CD4-positive, alpha-beta T cell (primary cell): ENCODE measurements around the gene PDZRN4. TPM values are rescaled to one million over a fixed set of nuclear protein-coding genes. Genes with fewer than 3 reads are reported as not detected.

Experiments used
- ATAC-seq: fragments of 200-7000 bp; cut with Tn5 transposase; one replicate; pipeline ENCODE4 v1.10.0; 2022; ENCODE audit warnings: mild to moderate bottlenecking; ENCODE audit not compliant: poor library complexity
- CTCF ChIA-PET: fragments of 350-600 bp; sonication (Branson Sonifier 250); formaldehyde crosslinking; loops from one replicate; lab custom pipeline; 2021; ENCODE audit warnings: antibody characterized with exemption, inconsistent platforms; lab: Charles Lee
- POLR2A ChIA-PET: fragments of 350-600 bp; sonication (Branson Sonifier 250); formaldehyde crosslinking; loops from one replicate; lab custom pipeline; 2021; ENCODE audit warnings: antibody characterized with exemption, inconsistent platforms; lab: Charles Lee
- DNase-seq, 14 experiments: peaks; one replicate each; pipeline ENCODE4 v3.0.0-alpha.2; 2013 to 2020; ENCODE audit warnings: mixed read lengths in 2 of 14
- H3K27ac ChIP-seq, 2 donors: one replicate each; pipeline versions ENCODE4 v1.5.1 to v1.7.0; 2013; ENCODE audit warnings: low read length in 2 of 2, low read depth in 1 of 2, mild to moderate bottlenecking in 1 of 2
- H3K27me3 ChIP-seq, 2 experiments: 1 replicate in 1 of 2; 2 replicates in 1 of 2; pipeline versions ENCODE4 v1.6.1 to v1.7.0; 2013; ENCODE audit warnings: low read length in 2 of 2, control low read depth in 1 of 2, mild to moderate bottlenecking in 1 of 2, moderate library complexity in 1 of 2; ENCODE audit not compliant: insufficient read depth in 2 of 2, control insufficient read depth in 1 of 2
- H3K36me3 ChIP-seq: one replicate; pipeline ENCODE4 v1.6.1; 2013; ENCODE audit warnings: low read length, control low read depth; ENCODE audit not compliant: insufficient read depth
- H3K4me1 ChIP-seq: one replicate; pipeline ENCODE4 v1.6.1; 2013; ENCODE audit warnings: low read length, control low read depth; ENCODE audit not compliant: insufficient read depth
- H3K4me3 ChIP-seq: one replicate; pipeline ENCODE4 v1.5.1; 2013; ENCODE audit warnings: mild to moderate bottlenecking, low read length, moderate library complexity
- H3K9me3 ChIP-seq, 2 experiments: 1 replicate in 1 of 2; 2 replicates in 1 of 2; pipeline versions ENCODE4 v1.6.1 to v1.7.0; 2013; ENCODE audit warnings: low read length in 2 of 2, mild to moderate bottlenecking in 2 of 2, control low read depth in 1 of 2, moderate library complexity in 1 of 2; ENCODE audit not compliant: control insufficient read depth in 1 of 2, insufficient read depth in 1 of 2
- H3K27ac Mint-ChIP-seq: one replicate; pipeline ENCODE4 v1.8.0; 2020; ENCODE audit warnings: mixed read lengths
- H3K27me3 Mint-ChIP-seq: one replicate; pipeline ENCODE4 v1.8.0; 2021; ENCODE audit warnings: mixed read lengths
- H3K36me3 Mint-ChIP-seq: one replicate; pipeline ENCODE4 v1.8.0; 2021; ENCODE audit warnings: low read depth, mixed read lengths
- H3K4me1 Mint-ChIP-seq: one replicate; pipeline ENCODE4 v1.8.0; 2021; ENCODE audit warnings: low read depth, mixed read lengths
- H3K4me3 Mint-ChIP-seq: one replicate; pipeline ENCODE4 v1.8.0; 2020; ENCODE audit warnings: mild to moderate bottlenecking, mixed read lengths
- H3K9me3 Mint-ChIP-seq: one replicate; pipeline ENCODE4 v1.8.0; 2020; ENCODE audit warnings: mixed read lengths
- intact Hi-C, 2 experiments: fragments of 100-400 bp; cut with DNase I in 1 of 2; cut with micrococcal nuclease in 1 of 2; formaldehyde crosslinking; loops; one replicate each; pipeline versions ENCODE4 v1.15.1 to v1.9.0; 2023 to 2025; cut with DNase I, micrococcal nuclease
- total RNA-seq, 174 experiments: library from RNA in 2 of 174; stranded (reverse) in 2 of 174; gene quantifications; one replicate each; pipeline ENCODE4 v1.2.3 and lab custom pipeline; 2021 to 2026
- TF ChIP-seq, protein P1 (sequence below): fragments of 200-600 bp; IDR thresholded peaks from one replicate; pipeline ENCODE4 v1.8.0; 2022; ENCODE audit warnings: antibody characterized with exemption, mild to moderate bottlenecking

Gene PDZRN4
- total RNA-seq, 2 experiments from 2014 or later = not detected

- Mint-ChIP-seq H3K4me3 (no peak overlapping the region), H3K27ac (no peak overlapping the region), H3K36me3 (no peaks in the 10 kb centered on the region), H3K9me3 (no peaks in the 10 kb centered on the region), H3K27me3 (no peaks in the 10 kb centered on the region), H3K4me1 (no peaks in the 10 kb centered on the region)
- Histone ChIP-seq H3K4me3 (no peak overlapping the region), H3K9me3 (no peaks in the 10 kb centered on the region), H3K27ac (no peak overlapping the region), H3K27me3 (no peaks in the 10 kb centered on the region), H3K4me1 (no peaks in the 10 kb centered on the region), H3K36me3 (no peaks in the 10 kb centered on the region)
- ATAC-seq = no peak
- no peak for DNase-seq
- TF ChIP-seq, protein P1, sequence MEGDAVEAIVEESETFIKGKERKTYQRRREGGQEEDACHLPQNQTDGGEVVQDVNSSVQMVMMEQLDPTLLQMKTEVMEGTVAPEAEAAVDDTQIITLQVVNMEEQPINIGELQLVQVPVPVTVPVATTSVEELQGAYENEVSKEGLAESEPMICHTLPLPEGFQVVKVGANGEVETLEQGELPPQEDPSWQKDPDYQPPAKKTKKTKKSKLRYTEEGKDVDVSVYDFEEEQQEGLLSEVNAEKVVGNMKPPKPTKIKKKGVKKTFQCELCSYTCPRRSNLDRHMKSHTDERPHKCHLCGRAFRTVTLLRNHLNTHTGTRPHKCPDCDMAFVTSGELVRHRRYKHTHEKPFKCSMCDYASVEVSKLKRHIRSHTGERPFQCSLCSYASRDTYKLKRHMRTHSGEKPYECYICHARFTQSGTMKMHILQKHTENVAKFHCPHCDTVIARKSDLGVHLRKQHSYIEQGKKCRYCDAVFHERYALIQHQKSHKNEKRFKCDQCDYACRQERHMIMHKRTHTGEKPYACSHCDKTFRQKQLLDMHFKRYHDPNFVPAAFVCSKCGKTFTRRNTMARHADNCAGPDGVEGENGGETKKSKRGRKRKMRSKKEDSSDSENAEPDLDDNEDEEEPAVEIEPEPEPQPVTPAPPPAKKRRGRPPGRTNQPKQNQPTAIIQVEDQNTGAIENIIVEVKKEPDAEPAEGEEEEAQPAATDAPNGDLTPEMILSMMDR = no peak
- intact Hi-C loops = no loop called here
- ChIA-PET POLR2A (no interaction called here), CTCF (interaction anchor here (1.2 kb wide), 1 partner anchor 17 kb away, joined by 3 read pairs; no protein-coding TSS in a partner anchor)
Measured at GRCh38 chr12:41327096-41327895, 139.2 kb downstream of the PDZRN4 start.

DNA sequence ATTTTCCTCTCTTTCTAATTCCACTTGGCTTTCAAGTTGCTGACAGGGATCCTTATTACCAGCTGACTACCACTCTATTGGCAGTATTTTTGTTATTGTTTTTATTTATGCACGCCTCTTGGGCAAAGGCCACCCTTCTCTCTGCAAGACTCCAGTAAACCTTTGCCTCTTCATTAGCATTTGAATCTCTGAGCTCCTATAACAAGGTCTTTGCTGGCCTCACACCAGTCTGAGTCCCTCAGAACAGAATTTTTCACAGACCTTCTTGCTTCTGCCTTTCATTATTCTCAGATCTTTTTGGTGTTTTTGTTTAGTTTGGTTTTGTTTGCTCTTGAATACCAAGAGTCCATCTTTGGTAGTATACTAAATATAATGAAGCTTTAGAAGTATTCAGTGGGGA, 145.9 kb downstream of the PDZRN4 start:
- Histone ChIP-seq H3K36me3 (no peaks in the 10 kb centered on the region), H3K27me3 (no peaks in the 10 kb centered on the region), H3K27ac (no peak overlapping the region), H3K4me1 (no peaks in the 10 kb centered on the region), H3K9me3 (no peaks in the 10 kb centered on the region), H3K4me3 (no peak overlapping the region)
- ATAC-seq = no peak
- TF ChIP-seq, protein P1 = no peak
- Mint-ChIP-seq H3K27ac (no peak overlapping the region), H3K4me3 (no peak overlapping the region), H3K36me3 (no peaks in the 10 kb centered on the region), H3K27me3 (no peaks in the 10 kb centered on the region), H3K9me3 (no peaks in the 10 kb centered on the region), H3K4me1 (no peaks in the 10 kb centered on the region)
- no peak for DNase-seq
- ChIA-PET POLR2A (no interaction called here), CTCF (no interaction called here)
- intact Hi-C loops = no loop called here

GRCh38 chr12:41334390-41334789, 146.3 kb downstream of the PDZRN4 start:
- no peak overlapping the region for H3K27ac ChIP-seq
- no peaks in the 10 kb centered on the region for H3K36me3 ChIP-seq
- ATAC-seq = no peak
- Mint-ChIP-seq H3K4me3 (no peak overlapping the region), H3K36me3 (no peaks in the 10 kb centered on the region), H3K4me1 (no peaks in the 10 kb centered on the region), H3K9me3 (no peaks in the 10 kb centered on the region), H3K27ac (no peak overlapping the region), H3K27me3 (no peaks in the 10 kb centered on the region)
- intact Hi-C loops = no loop called here
- no peaks in the 10 kb centered on the region for H3K27me3 ChIP-seq
- no peak for DNase-seq
- TF ChIP-seq, protein P1 = no peak
- H3K4me3 ChIP-seq = no peak overlapping the region
- ChIA-PET CTCF (no interaction called here), POLR2A (no interaction called here)
- H3K4me1 ChIP-seq = no peaks in the 10 kb centered on the region
- no peaks in the 10 kb centered on the region for H3K9me3 ChIP-seq
